Right cardiac atrium (tissue), 5 donors: Measurements from ENCODE around the gene XXYLT1. TPM values are rescaled to one million over a fixed set of nuclear protein-coding genes. Genes with fewer than 3 reads are reported as not detected.

Experiments used
- ATAC-seq, 2 donors: fragments of 200-7000 bp; cut with Tn5 transposase; one replicate each; pipeline versions ENCODE4 v1.8.0 to v1.9.1; 2020; ENCODE audit warnings: moderate library complexity in 2 of 2, mild to moderate bottlenecking in 1 of 2
- DNase-seq, 3 donors: peaks; one replicate each; pipeline ENCODE4 v3.0.0-alpha.2; 2020
- H3K27ac ChIP-seq: one replicate; pipeline ENCODE4 v1.5.1; 2013; ENCODE audit warnings: mild to moderate bottlenecking, low read length, control low read depth, moderate library complexity
- H3K27me3 ChIP-seq: one replicate; pipeline ENCODE4 v1.6.1; 2013; ENCODE audit not compliant: control insufficient read depth, insufficient read depth
- H3K4me1 ChIP-seq: one replicate; pipeline ENCODE4 v1.6.1; 2013; ENCODE audit warnings: low read length; ENCODE audit not compliant: control insufficient read depth, insufficient read depth
- H3K4me3 ChIP-seq: one replicate; pipeline ENCODE4 v1.5.1; 2013; ENCODE audit warnings: low read length, control low read depth
- H3K9me3 ChIP-seq: one replicate; pipeline ENCODE4 v1.6.1; 2013; ENCODE audit warnings: low read length; ENCODE audit not compliant: control insufficient read depth
- WGBS: extraction: QIAGEN DNeasy Blood & Tissue Kit; methylation state at CpG from one replicate; pipeline ENCODE4 v1.1.7; 2013; 5-methylcytosine and 5-hydroxymethylcytosine counted together
- intact Hi-C, 4 donors: fragments of 100-400 bp; cut with DNase I; formaldehyde crosslinking; loops; one replicate each; pipeline versions ENCODE4 v1.11.0 to v1.14.0; 2022 to 2023
- polyA plus RNA-seq: library from polyadenylated mRNA; stranded (reverse); fragments of 200-250 nt; gene quantifications from one replicate; pipeline ENCODE4 v1.2.3, GENCODE V29; 2013
- total RNA-seq, 4 donors: library from RNA; stranded (reverse); fragmentation: NEBNext Ultra II Directional; extraction: Animal tissue kit (Norgen Biotek cat#: 25700); gene quantifications; one replicate each; pipeline ENCODE4 v1.2.1, GENCODE V29; 2021
- donor health status: healthy with polysubstance abuse.
- donor health status: DM: no; HTN: yes; CAD: no.
- donor health status: DM: no; HTN: no; CAD: no.
- donor health status: DM: no; HTN: yes; CAD: no; lungs with severe emphysema.
- donor health status: DM: yes; HTN: yes; CAD: no.

XXYLT1 gene
- total and polyA plus RNA-seq, 5 donors: 3.3 to 6.2 (median 4.3) TPM

DNA sequence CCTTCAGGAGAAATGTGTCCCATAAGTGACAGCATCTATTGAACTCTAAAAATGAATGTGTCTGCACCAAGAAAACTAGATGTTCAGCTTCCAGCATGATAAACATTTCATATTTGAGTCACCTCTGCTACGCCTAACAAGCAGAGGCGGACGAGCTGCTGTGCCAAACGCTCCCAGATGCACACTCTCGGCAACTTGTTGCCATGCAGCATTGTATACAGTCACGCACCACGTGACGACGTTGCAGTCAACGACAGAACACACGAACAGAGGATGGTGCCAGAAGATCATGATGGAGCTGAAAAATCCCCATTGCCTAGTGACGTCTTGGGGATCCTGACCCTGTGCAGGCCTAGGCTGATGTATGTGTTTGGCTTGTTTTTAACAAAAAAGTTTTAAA is 137.5 kb downstream of the XXYLT1 start:
- intact Hi-C loops: no loop called here
- peak in 1 of 3 donors; percentile 74 for DNase-seq
- Histone ChIP-seq H3K4me1 (no peaks in the 10 kb centered on the region), H3K27ac (no peak overlapping the region), H3K9me3 (no peaks in the 10 kb centered on the region), H3K27me3 (no peaks in the 10 kb centered on the region), H3K4me3 (no peak overlapping the region)
- ATAC-seq: peak; percentile 59 to 66
- WGBS: 52% methylated on average over 12 of the region's 12 CpGs

DNA sequence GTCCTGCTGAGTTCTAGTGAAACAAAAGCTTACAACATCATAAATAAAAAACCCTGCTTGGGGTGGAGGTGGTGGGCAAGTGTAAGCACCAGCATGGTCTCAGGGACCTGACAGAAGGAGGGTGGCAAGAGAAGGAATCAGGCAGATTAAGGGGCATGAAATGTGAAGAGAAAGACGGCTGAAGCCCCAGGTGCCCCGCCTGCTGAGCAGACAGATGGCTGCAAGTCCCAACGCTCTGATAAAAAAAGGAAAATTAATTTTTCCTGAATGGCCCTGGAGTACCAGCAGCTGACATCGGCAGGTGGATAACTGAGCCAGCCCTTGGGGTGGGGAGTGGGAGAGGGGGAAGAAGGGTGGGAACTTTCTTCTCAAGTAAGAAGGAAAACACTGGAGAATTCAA is 137.9 kb downstream of the XXYLT1 start:
- Histone ChIP-seq H3K4me3 (no peak overlapping the region), H3K27ac (no peak overlapping the region), H3K4me1 (no peaks in the 10 kb centered on the region), H3K27me3 (no peaks in the 10 kb centered on the region), H3K9me3 (no peaks in the 10 kb centered on the region)
- ATAC-seq (no peak), DNase-seq (no peak)
- intact Hi-C loops: no loop called here
- 80% methylated on average over 4 of the region's 4 CpGs for WGBS

- WGBS: 93% methylated on average over 4 of the region's 4 CpGs
- intact Hi-C loops: no loop called here
- no peak for ATAC-seq
Measured at GRCh38 chr3:195131176-195131575, 139.8 kb downstream of the XXYLT1 start.

DNA sequence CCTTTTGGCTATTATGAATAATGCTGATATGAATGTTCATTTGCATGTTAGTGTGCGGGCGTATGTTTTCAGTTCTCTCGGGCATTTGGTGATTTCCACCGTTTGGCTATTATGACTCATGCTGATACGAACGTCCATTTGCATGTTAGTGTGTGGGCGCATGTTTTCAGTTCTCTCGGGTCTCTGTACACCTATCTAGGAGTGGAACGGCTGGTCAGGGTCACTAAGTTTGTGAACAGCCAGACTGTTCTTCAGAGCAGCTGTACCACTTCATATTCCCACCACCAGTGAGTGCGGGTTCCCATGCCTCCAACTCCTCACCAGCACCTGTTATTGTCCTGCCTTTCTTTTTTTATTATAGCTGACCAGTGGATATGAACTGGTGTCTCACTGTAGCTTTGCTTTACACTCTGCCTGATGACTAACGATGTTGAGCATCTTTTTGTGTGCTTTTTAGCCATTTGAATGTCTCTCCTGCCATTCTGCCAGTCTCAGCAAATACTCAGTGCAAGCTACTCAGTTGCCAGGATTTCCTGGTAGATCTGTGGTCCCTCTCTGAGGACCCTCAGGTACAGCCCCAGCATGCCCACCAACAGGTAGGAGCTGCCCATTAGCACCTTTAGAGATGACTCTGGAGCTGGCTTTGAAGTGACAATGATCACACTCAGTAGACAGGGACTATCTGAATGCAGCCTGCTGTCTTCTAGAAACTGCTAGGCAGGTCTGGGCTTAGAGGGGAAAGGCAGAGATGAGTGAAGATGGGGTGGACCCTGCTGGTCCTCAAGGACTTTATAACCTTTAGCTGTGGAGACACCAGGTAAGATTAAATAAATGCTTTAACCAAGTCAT is 141.1 kb downstream of the XXYLT1 start:
- ATAC-seq (no peak), DNase-seq (no peak)
- Histone ChIP-seq H3K27me3 (no peaks in the 10 kb centered on the region), H3K4me1 (peaks cover 3% of the 10 kb centered on the region), H3K9me3 (no peaks in the 10 kb centered on the region), H3K4me3 (no peak overlapping the region), H3K27ac (no peak overlapping the region)
- intact Hi-C loops: no loop called here
- 82% methylated on average over 11 of the region's 11 CpGs for WGBS

More at GRCh38 chr3:195131176-195131575, 139.8 kb downstream of the XXYLT1 start:
- H3K27ac ChIP-seq: no peak overlapping the region
- no peaks in the 10 kb centered on the region for H3K9me3 ChIP-seq
- no peaks in the 10 kb centered on the region for H3K4me1 ChIP-seq
- H3K4me3 ChIP-seq: no peak overlapping the region
- H3K27me3 ChIP-seq: no peaks in the 10 kb centered on the region
- no peak for DNase-seq

- intact Hi-C loops: no loop called here
- Histone ChIP-seq H3K27me3 (no peaks in the 10 kb centered on the region), H3K4me1 (peaks cover 4% of the 10 kb centered on the region), H3K27ac (no peak overlapping the region), H3K9me3 (no peaks in the 10 kb centered on the region), H3K4me3 (no peak overlapping the region)
- 90% methylated on average over 12 of the region's 12 CpGs for WGBS
- DNase-seq (no peak), ATAC-seq (no peak)
Measured at GRCh38 chr3:195129072-195129643, 141.8 kb downstream of the XXYLT1 start.

DNA sequence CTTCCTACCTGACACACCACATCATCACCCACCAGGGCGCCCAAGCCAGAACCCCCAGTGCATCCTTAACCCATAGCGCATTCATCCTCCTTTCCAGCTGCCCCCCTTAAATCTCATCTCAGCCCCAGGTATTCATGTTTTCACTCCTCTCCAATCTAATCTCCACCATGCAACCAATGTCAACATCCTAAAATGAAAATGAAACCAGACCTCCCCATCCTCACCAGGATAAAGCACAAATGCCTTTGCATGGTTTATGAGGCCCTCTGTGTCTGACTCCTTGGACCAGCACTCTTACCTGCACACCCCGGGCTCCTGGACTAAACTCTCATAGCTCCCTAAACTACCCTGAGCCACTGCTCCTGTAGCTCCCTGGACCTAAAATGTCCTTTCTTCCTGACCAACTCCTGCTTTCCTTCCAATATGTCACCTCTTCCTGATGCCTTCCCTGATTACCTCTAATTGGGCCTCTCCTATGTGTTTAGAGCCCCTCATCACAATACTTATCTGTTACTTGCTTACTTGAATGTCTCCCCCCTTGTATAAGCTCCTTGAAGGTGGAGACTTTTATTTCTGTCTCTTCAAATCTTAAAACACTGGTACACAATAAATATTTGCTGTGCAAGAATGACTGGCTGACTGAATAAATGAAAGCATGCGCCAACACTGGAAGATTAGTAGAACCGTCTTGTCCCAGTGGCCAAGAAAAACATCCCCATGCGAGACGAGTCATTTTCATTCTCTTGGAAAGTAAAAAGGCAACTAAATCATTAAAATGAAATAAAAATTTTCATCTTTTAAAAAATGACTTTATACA is 142.5 kb downstream of the XXYLT1 start:
- WGBS: 74% methylated on average over 7 of the region's 7 CpGs
- intact Hi-C loops: no loop called here

DNA sequence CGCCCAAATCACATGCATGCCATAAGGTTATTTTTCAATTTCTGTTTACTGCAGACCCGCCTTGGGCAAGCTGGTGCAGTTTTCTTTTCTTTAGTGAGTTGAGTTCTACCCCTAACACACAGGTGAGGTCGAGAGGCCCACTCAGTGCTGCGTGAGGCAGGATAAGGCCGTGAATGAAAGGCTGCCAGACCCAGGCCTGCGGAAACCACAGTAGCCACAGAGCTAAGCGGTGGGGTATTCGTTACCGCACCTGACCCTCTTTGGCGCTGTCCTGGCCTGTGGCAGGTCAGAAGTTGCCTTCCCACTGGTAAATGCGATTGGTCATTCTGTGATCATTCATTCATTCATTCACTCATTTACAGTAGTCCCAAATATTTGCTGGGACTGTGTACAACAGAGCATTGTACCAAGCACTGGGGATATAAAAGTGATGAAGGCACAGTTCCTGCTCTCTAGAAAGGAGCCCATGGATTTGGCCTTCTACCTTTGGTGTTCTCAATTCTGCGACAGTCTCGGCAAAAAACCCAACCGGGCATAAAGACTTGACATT is 144.8 kb downstream of the XXYLT1 start:
- WGBS: 90% methylated on average over 14 of the region's 14 CpGs
- peaks cover 4% of the 10 kb centered on the region for H3K4me1 ChIP-seq
- no peak overlapping the region for H3K4me3 ChIP-seq
- H3K27ac ChIP-seq: no peak overlapping the region
- intact Hi-C loops: no loop called here
- H3K9me3 ChIP-seq: no peaks in the 10 kb centered on the region
- DNase-seq: no peak
- no peaks in the 10 kb centered on the region for H3K27me3 ChIP-seq
- no peak for ATAC-seq

More for the DNA sequence above, 142.5 kb downstream of the XXYLT1 start:
- no peak for ATAC-seq
- H3K9me3 ChIP-seq: no peaks in the 10 kb centered on the region
- no peak overlapping the region for H3K4me3 ChIP-seq
- H3K27me3 ChIP-seq: no peaks in the 10 kb centered on the region
- no peak overlapping the region for H3K27ac ChIP-seq
- DNase-seq: no peak
- peaks cover 4% of the 10 kb centered on the region for H3K4me1 ChIP-seq

GRCh38 chr3:195125646-195126045 is 145.3 kb downstream of the XXYLT1 start:
- Histone ChIP-seq H3K9me3 (no peaks in the 10 kb centered on the region), H3K4me1 (peaks cover 4% of the 10 kb centered on the region), H3K27me3 (no peaks in the 10 kb centered on the region), H3K4me3 (no peak overlapping the region), H3K27ac (no peak overlapping the region)
- 97% methylated on average over 11 of the region's 11 CpGs for WGBS
- intact Hi-C loops: no loop called here
- DNase-seq (peak in 1 of 3 donors; percentile 42), ATAC-seq (no peak)

DNA sequence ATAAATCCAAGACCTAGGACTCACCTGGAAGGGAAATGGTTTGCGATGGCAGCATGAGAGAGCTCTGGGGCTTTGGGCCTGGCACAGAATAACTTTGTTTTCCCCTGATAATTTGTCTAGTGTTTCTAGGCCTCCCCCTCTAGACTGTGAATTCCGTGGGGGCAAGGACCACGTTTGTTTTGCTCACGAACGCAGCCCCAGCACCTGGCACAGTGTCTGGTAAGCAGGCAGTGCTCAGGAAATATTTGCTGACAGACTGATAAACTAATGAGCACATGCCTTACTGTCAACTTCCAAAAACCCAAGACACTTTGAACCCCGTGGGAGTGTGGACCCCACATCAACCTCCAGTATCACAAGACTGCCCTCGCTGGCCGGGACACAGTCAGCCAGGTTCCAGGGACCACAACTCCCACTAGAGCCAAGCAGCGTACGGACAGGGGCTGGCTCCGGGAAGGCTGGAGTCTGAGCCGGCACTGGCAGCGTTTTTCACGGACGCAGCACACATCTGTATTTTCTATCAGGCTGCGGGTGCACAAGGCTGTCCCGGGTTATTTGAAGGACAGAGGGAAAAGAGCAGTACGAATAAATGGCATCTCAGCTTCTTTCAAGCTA is 146.5 kb downstream of the XXYLT1 start:
- Histone ChIP-seq H3K4me3 (no peak overlapping the region), H3K27ac (no peak overlapping the region), H3K27me3 (no peaks in the 10 kb centered on the region), H3K9me3 (no peaks in the 10 kb centered on the region), H3K4me1 (peaks cover 4% of the 10 kb centered on the region)
- intact Hi-C loops: no loop called here
- WGBS: 29% methylated on average over 18 of the region's 18 CpGs
- peak; percentile 29 to 47 for ATAC-seq
- DNase-seq: peak in 2 of 3 donors; percentile 64 to 70

- DNase-seq (no peak), ATAC-seq (no peak)
- Histone ChIP-seq H3K27ac (no peak overlapping the region), H3K4me3 (no peak overlapping the region), H3K9me3 (no peaks in the 10 kb centered on the region), H3K27me3 (no peaks in the 10 kb centered on the region), H3K4me1 (peaks cover 4% of the 10 kb centered on the region)
- intact Hi-C loops: no loop called here
- WGBS: 90% methylated on average over 13 of the region's 13 CpGs
Measured at GRCh38 chr3:195123281-195123691, 147.7 kb downstream of the XXYLT1 start.
